GM15510 (cell line): ENCODE data around the gene GNG8.

Source experiments
- POLR2A ChIP-seq: IDR thresholded peaks from 3 replicates; pipeline ENCODE4 v1.6.1; 2011; ENCODE audit warnings: borderline replicate concordance; ENCODE audit not compliant: insufficient read length; ENCODE audit errors: extremely low read depth

The GNG8 gene

DNA sequence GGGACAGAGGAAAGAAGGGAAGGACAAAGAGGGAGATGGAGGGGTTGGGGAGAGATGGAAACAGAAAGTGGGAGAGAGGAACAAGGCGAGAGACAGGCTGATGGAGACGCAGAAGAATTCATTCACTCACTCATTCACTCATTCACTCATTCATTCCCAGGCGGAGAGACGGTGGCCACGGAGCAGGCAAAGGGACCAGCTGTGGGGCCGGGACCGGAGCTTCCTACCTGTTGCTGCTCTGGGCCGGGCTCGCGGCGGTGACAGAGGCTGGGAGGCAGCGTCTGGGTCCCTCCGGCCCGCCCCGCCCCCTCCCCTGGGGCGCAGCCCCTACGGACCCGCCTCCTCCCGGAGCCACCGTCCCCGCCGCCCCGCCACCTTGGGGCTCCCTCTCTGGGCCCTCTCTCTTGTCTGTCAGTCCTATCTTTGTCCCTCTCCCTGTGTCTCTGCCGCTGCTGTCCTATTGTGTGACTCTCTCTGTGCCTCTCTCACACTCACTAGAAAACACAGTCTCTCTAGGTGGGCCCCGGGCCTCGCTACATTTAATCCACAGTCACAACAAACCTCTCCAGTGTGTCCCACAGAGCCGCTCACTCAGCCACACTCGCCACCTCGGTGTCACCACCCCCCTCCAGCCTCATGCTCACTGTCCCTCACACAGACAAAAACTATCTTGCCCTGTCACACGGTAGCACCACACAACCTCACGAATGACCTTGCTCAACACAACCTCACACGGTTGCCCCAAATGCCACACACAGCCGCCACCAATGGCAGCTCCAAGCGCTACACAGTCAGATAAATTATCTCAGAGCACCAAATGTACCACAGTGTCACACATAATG, at the start of gene GNG8:
Gene GNG8 (minus strand): TSS at position 283 of the 842 bp plus-strand sequence. CDS start 1,520 bp downstream, outside the sequence.
- no peak for TF ChIP-seq POLR2A

DNA sequence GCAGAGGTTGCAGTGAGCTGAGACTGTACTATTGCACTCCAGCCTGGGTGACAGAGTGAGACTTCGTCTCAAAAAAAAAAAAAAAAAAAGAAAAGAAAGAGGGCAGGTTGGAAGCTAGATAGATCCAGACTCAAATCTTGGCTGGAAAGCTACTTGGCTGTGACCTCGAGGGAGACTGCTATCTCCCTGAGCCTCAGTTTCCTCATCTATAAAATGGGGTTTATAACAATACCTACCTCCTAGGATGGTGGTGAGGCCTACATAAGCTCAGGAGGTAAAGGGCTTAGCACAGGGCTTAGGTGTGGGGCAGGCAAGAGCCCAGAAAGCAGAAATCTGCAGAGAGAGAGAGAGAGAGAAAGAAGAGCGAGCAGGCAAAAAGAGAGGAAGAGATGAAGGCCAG, 49.2 kb upstream of the GNG8 start:
- no peak for TF ChIP-seq POLR2A

DNA sequence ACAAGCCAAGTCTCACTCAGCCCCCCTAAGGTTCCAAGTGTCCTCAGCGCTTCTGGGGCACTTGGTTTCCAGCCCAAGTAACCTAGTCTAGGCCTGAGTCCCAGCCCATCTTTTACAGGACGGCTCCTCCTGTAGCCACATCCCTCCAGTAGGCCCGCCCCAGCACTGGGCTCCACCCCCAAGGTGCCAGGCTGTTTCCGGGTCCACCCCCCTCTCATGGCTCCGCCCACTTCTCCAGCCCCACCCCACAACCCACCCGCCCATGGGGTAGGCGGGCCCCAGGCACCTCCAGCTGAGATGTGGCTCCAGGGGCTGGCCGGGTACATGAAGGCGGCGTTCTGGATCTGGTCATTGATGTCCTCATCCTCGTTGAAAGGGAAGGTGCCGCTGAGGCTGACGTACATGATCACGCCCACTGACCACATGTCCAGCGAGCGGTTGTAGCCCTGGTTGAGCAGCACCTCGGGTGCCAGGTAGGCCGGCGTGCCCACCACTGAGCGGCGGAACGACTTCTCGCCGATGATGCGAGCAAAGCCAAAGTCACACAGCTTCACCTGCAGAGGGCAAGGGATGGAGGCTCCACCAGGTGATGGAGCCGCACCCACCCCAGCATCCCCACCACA, 42.2 kb upstream of the GNG8 start:
- TF ChIP-seq POLR2A = no peak

DNA sequence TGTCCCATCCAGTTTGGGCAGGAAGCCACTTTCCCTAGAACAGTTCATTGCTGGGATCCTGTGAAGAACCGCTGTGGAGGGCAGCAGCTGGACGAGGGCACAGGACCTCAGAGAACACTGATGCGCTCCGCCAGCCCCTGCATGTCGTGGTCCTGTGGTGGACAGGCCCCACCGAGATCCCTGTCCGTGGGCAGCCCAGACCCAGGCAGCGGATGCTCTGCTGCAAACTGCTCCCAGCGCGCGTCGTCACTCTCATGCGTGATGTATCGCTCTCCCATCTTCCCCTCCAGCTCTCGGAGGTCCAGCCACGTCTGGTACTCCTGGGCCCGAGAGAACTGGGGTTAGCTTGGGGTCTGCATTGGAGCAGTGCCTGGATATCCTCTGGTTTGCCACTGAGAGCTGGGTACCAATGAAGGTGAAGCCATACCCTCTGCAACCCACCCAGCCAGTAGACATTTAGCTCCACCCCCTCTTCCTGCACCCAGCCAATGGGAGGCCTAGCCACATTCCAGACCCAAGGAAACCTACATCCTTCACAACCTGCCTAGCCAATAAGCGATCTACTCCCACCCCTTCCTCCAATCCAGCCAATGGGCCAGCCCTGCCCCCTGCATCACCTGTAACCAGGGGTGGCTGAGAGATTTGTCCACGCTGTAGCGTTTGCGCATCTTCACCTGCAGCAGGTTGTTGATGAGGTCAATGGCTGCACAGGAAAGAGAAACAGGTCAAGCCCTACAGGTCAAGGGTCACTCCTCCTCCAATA, 38.6 kb upstream of the GNG8 start:
- TF ChIP-seq POLR2A = no peak

DNA sequence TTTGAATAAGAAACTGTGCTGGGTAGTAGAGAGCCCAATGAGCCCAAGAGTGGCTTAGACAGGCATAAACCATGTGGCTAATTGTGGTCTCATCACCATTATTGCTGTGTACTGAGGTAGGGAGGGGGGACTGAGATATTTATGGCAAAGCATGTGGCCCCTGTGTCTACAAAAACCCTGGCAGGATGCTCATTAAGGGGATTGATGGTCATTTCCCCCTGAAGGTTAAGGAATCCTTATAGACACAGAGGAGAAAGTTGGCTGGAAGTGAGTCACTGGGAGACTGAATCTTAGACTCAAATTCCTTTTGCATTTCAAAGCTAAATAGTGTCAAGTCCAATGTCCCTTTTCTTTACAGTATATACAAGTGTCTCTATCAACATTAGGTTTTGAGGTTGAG, 34.8 kb upstream of the GNG8 start:
- no peak for TF ChIP-seq POLR2A

DNA sequence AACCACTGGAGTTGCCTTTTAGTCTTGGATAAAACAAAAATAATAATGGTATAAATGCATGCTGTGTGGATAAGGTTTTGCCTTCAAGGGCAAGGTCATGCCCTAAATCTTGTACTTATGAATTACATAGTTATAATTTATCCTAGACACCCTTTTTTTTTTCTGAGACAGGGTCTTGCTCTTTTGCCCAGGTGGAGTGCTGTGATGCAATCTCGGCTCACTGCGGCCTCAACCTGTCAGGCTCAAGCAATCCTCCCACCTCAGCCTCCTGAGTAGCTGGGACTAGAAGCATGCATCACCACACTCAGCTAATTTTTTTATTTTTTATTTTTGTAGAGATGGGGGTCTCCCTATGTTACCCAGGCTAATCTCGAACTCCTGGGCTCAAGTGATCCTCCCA, 32.7 kb upstream of the GNG8 start:
- no peak for TF ChIP-seq POLR2A

DNA sequence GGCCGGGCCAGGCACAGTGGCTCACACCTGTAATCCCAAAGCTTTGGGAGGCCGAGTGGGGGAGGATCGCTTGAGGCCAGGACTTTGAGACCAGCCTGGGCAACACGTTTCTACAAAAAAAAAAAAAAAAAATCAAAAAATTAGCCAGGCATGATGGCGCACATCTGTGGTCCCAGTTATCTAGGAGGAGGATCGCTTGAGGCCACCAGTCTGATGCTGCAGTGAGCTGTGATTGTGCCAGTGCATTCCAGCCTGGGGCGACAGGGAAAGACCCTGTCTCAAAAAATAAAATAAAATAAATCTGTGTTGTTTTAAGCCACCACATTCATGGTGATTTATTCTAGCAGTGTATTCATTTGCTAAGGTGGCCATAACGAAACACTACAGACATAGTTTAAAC, 29.1 kb upstream of the GNG8 start:
- TF ChIP-seq POLR2A = no peak

DNA sequence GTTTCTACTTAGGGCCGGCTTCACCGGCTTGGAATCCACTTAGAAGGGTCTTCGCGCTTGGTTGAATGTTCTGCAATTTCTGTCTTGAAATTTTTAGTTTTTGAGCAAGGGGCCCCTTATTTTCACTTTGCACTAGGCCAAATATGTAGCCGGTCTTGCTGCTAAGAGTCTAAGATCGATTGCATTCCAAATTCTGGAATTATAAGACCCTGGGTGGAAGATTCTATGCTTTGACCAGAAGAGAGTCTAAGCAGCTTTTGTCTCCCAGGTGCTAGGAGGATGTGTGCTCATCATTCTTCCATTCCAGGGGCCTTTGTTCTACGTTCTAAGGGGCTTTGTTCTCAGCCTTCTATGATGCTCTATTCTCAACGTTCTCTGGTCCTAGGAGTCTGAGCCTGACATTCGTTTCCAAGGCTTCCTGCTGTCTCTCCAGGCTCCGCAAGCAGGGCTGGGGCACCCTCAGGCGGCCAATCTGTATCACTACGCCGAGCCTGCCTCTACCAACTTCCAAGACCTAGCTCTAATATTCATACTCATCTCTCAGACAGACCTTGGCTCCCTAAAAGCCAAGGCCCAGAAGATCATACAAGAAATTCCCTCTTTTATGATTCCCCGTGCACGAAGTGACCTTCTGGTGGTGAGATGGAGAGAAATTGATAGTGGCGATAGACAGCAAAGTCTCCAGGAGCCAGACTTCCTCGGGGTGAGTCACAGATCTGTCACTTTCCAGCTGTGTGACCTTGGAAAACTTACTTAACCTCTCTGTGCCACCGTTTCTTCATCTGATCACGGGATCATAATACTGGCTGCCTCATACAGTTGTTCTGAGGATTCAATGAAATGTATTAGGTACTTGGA, 26.0 kb upstream of the GNG8 start:
- no peak for TF ChIP-seq POLR2A

DNA sequence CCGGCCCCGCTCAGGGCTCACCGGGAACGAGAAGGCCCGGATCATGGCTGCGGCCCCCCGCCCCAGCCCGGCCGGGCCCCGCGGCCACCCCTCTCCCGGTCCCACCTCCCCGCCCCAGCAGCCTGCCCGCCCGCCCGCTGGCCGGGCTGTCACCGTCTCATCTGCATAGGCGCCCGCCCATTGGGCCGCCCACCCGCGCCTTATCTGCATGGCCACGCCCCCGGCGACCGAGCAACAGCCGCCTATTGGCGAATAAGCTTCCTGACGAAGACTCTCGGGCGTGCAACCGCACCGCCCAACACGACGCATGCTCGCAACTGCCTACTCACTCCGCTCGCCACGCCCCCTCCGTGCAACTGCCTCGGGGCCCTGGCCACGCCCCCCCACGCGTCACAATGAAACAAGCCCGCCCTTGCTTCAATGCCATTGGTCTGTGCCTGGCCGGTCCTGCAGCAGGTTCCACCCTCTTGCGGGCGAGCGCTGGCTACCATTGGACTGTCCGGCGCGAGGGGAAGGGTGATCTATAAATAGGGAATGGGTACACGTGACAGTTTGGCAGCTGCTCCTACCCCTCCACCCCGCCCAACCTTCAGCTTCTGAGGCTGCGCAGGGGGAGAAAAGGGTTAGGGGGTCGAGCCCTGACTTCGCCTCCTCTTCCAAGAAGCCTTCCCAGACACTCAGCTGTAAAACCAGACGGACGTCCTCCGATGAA, 25.2 kb upstream of the GNG8 start, which contains the start of gene DACT3:
Gene DACT3 (minus strand): TSS at position 163 of the 712 bp plus-strand sequence. CDS start 118 bp downstream, at position 45.
- TF ChIP-seq POLR2A = no peak

DNA sequence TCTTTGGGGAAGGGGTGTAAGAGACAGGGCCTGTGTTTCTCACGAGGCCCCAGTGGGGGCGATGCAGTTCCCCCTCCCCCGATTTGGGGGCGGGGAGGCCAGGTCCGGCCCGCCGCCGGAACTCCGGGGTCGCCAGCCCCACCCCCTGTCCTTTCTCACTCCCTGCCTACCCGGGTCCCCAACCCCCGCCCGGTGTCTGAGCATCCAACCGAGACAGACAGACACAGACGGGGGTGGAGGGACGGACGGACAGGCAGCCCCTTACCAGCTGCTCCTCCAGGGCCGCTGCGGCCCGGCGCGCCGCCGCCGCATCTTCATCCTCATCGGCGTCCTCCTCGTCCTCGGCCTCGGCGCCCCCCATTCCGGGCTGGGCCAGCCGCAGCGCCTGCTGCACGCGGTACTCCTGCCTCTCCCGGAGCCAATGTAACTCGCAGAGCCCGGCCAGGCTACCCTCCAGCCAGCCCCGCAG, 24.6 kb upstream of the GNG8 start:
- TF ChIP-seq POLR2A = no peak

DNA sequence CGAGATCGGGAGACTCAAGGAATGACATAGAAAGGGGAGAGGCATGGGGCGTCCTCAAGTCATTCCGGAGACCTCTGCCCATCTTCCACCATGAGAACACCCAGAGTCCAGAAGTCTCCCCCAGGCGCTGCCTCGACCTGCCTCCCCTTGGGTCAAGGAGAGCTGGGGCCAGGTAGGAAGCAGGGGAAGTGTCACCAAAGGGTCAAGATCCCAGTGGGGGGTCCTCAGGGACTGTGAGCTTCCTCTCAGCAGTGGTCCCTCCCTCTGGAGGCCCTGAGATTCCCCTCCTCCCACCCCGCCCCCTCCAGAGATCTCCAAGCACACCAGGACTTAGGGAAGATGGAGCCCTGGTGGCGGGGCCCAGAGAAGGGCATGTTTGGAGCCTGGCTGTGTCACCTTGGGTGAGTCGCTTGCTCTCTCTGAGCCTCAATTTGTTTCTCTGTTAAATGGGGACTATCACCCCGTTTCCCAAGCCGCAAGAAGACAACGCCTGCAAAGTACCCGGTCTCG, 24.1 kb upstream of the GNG8 start:
- TF ChIP-seq POLR2A = no peak

DNA sequence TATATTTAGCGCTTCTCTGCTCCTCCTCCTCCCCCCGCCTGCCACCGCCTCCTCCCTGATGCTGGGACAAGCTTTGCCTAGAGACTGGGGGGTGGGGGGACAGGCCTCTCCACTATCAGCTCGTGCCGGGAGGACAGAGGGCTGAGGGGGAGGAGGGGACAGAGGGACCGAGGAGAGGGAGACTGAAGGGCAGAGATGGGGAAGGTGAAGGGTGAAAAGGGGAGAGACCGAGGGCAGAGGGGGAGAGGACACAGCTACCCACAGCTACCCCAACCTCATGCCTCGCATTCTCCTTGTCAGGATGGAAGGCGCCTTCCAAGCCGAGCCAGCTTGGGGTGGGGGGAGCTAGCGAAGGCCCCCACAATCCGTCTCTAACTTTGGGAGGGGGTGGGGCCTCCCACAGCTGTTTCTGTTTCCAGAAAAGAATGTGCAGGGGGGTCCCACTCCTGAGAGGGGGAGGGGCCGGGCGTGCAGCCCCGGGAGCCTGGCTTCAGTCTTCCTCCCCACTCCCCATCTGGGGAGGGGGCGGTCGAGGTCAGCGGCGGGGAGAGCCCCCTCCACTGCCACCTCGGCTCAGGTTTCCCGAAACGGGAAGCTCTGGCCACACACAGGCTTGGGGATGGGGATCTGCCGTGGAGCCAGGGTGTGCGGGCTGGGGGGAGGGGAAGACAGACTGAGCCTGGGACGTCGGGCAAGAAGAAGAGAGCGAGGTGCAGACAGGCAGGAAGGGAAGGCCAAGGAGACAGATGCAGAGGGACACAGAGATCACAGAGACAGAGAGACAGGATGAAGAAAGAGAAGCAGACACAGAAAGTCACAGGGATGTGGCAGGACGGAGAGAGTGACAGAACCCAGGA, 23.4 kb upstream of the GNG8 start:
- no peak for TF ChIP-seq POLR2A
